Glutamatergic neuron (in vitro differentiated cells): Measurements from ENCODE around the gene OR51E2. TPM values are rescaled to one million over a fixed set of nuclear protein-coding genes. Genes with fewer than 3 reads are reported as not detected.

ENCODE experiments used
- DNase-seq: peaks from one replicate; pipeline ENCODE4 v3.0.0; 2022
- H3K27ac Mint-ChIP-seq: one replicate; pipeline ENCODE4 v1.8.0; 2020; ENCODE audit warnings: mild to moderate bottlenecking, mixed read lengths, inconsistent platforms; ENCODE audit not compliant: unreplicated experiment
- H3K27me3 Mint-ChIP-seq: one replicate; pipeline ENCODE4 v1.8.0; 2020; ENCODE audit warnings: mild to moderate bottlenecking, moderate library complexity, mixed read lengths, inconsistent platforms; ENCODE audit not compliant: unreplicated experiment
- H3K36me3 Mint-ChIP-seq: one replicate; pipeline ENCODE4 v1.8.0; 2020; ENCODE audit warnings: mild to moderate bottlenecking, mixed read lengths, inconsistent platforms; ENCODE audit not compliant: unreplicated experiment
- H3K4me1 Mint-ChIP-seq: one replicate; pipeline ENCODE4 v1.8.0; 2020; ENCODE audit warnings: mild to moderate bottlenecking, low read depth, mixed read lengths, inconsistent platforms; ENCODE audit not compliant: unreplicated experiment
- H3K4me3 Mint-ChIP-seq: one replicate; pipeline ENCODE4 v1.8.0; 2020; ENCODE audit warnings: mild to moderate bottlenecking, mixed read lengths, inconsistent platforms; ENCODE audit not compliant: unreplicated experiment
- H3K9me3 Mint-ChIP-seq: one replicate; pipeline ENCODE4 v1.8.0; 2020; ENCODE audit warnings: mild to moderate bottlenecking, moderate library complexity, mixed read lengths, inconsistent platforms; ENCODE audit not compliant: unreplicated experiment
- total RNA-seq: library from RNA; stranded (reverse); fragmentation: NEBNext Ultra II Directional; extraction: Animal tissue kit (Norgen Biotek cat#: 25700); gene quantifications from one replicate; pipeline ENCODE4 v1.2.1, GENCODE V29; 2021; ENCODE audit not compliant: unreplicated experiment
- TF ChIP-seq, protein P1 (sequence below): fragments of 200-600 bp; sonication (generic); IDR thresholded peaks from one replicate; pipeline ENCODE4 v1.5.0; 2021; ENCODE audit not compliant: partially characterized antibody, unreplicated experiment

Gene OR51E2
- total RNA-seq, 1 donor from 2014 or later, result not detected

DNA sequence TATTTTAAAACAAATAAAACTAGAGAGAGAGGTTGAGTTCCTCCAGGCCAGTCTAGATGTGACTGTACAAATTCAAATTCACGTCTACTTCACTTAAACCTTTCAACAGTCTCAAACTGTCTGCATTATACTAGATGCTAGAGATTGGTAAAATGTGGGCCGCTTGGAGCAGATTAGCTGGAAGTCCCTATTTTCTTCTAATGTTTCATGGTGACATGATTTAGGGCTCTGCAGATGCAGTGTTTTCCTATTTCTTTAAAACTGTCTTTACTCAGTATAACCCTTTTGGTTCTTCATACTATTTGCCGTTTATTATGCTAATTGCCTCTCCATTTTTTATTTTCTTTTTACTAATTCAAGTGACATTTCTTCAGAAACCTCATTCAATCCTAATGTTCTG lies 33.5 kb downstream of the OR51E2 start:
- H3K4me1 Mint-ChIP-seq, result no peaks in the 10 kb centered on the region

DNA sequence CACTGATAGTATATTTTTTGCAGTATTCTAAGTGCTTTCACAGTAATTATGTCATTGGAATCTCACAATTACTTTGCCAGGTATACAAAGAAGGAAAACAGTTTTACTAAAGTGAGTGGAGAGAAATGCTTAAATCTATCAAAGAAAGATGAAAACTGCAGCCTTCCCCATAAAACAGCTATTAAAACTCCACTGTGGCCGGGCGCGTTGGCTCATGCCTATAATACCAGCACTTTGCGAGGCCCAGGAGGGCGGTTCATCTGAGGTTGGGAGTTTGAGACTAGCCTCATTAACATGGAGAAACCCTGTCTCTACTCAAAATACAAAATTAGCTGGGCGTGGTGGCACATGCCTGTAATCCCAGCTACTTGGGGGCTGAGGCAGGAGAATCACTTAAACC lies 34.8 kb downstream of the OR51E2 start:
- Mint-ChIP-seq H3K36me3 (no peaks in the 10 kb centered on the region), H3K4me3 (no peak overlapping the region), H3K4me1 (no peaks in the 10 kb centered on the region), H3K27ac (no peak overlapping the region), H3K9me3 (no peaks in the 10 kb centered on the region), H3K27me3 (no peaks in the 10 kb centered on the region)
- TF ChIP-seq, protein P1, sequence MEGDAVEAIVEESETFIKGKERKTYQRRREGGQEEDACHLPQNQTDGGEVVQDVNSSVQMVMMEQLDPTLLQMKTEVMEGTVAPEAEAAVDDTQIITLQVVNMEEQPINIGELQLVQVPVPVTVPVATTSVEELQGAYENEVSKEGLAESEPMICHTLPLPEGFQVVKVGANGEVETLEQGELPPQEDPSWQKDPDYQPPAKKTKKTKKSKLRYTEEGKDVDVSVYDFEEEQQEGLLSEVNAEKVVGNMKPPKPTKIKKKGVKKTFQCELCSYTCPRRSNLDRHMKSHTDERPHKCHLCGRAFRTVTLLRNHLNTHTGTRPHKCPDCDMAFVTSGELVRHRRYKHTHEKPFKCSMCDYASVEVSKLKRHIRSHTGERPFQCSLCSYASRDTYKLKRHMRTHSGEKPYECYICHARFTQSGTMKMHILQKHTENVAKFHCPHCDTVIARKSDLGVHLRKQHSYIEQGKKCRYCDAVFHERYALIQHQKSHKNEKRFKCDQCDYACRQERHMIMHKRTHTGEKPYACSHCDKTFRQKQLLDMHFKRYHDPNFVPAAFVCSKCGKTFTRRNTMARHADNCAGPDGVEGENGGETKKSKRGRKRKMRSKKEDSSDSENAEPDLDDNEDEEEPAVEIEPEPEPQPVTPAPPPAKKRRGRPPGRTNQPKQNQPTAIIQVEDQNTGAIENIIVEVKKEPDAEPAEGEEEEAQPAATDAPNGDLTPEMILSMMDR, result no peak
- no peak for DNase-seq

More for the DNA sequence above, 33.5 kb downstream of the OR51E2 start:
- no peak for DNase-seq
- no peaks in the 10 kb centered on the region for H3K27me3 Mint-ChIP-seq
- no peak overlapping the region for H3K4me3 Mint-ChIP-seq
- no peaks in the 10 kb centered on the region for H3K36me3 Mint-ChIP-seq
- TF ChIP-seq, protein P1, result no peak
- H3K9me3 Mint-ChIP-seq, result no peaks in the 10 kb centered on the region
- no peak overlapping the region for H3K27ac Mint-ChIP-seq

DNA sequence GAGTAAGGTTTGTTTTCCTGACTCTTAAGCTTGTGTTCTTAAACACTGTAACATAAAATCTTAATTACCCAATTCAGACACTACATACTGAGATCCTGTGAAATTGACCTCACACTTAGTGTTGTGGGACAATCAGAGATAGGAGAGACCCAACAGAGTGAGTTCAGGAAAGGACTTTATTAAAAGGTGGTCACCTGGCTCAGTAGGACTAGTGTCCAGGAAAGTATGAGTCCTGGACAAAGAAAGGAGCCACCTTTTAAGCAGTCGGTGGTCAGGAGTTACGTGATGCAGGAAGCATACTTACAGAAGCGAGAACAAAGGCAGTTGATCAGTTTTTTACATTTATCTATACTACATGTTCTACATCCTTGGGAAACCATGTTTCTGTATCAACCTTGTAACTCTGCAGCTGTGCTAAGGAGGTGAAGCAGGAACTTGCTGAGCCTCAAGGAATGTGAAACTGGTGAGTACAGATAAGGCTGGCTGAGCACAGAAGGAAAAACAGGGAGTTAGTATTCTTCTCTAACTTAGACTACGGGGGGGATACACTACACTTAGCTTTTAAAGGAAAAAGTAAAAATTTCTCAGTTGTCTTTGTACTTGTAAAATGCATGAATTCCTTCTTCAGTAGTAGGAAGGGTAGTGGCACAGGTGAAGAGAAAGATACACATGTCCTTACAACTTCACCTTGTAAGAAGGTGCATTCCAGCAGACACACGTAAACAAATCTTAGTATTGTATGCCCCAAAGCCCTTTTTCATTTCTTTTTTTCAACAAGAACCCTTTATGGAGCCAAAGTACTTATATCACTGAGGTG lies 38.8 kb downstream of the OR51E2 start:
- Mint-ChIP-seq H3K4me3 (no peak overlapping the region), H3K9me3 (no peaks in the 10 kb centered on the region), H3K36me3 (no peaks in the 10 kb centered on the region), H3K4me1 (no peaks in the 10 kb centered on the region), H3K27ac (no peak overlapping the region), H3K27me3 (no peaks in the 10 kb centered on the region)
- DNase-seq, result no peak
- TF ChIP-seq, protein P1, result no peak

DNA sequence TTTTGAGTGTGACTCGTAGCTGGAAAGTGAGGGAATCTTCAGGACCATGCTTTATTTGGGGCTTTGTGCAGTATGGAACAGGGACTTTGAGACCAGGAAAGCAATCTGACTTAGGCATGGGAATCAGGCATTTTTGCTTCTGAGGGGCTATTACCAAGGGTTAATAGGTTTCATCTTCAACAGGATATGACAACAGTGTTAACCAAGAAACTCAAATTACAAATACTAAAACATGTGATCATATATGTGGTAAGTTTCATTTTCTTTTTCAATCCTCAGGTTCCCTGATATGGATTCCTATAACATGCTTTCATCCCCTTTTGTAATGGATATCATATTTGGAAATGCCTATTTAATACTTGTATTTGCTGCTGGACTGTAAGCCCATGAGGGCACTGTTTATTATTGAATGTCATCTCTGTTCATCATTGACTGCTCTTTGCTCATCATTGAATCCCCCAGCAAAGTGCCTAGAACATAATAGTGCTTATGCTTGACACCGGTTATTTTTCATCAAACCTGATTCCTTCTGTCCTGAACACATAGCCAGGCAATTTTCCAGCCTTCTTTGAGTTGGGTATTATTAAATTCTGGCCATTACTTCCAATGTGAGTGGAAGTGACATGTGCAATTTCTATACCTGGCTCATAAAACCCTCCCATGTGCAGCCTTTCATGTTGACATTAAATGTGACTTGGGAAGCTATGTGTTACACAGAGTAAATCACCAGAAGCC lies 42.9 kb downstream of the OR51E2 start:
- Mint-ChIP-seq H3K27me3 (no peaks in the 10 kb centered on the region), H3K9me3 (no peaks in the 10 kb centered on the region), H3K27ac (no peak overlapping the region), H3K4me1 (no peaks in the 10 kb centered on the region), H3K4me3 (no peak overlapping the region), H3K36me3 (peaks cover 4% of the 10 kb centered on the region)
- DNase-seq, result no peak
- TF ChIP-seq, protein P1, result no peak

DNA sequence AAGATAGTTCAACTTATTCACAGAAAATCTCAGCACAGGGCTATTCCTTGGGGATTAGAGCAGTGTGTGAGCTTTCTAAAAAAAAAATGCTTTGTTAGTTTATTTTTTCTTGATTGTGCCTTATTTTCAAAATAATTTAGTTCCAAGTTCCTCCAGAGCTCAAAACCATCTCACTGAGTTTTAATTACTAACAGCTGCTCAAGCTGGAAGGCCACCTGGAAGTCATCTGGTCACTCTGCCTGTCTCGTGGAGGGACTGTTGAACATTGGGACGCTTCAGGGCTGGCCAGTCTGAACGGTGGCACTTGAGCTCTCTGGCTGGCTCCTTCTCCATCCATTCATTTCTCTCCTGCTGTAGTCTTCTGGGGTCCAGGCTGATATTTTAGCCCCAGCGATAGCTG lies 49.9 kb downstream of the OR51E2 start:
- TF ChIP-seq, protein P1, result no peak
- H3K27me3 Mint-ChIP-seq, result peaks cover 4% of the 10 kb centered on the region
- H3K36me3 Mint-ChIP-seq, result no peaks in the 10 kb centered on the region
- H3K9me3 Mint-ChIP-seq, result peaks cover 2% of the 10 kb centered on the region
- H3K4me1 Mint-ChIP-seq, result peaks cover 13% of the 10 kb centered on the region
- no peak for DNase-seq
- H3K4me3 Mint-ChIP-seq, result no peak overlapping the region
- H3K27ac Mint-ChIP-seq, result no peak overlapping the region
